GM18951 (cell line): ENCODE data around the gene NCOA3.
"Not testable (repeated sequence)": the region's sequence is repeated elsewhere in the genome, so short reads cannot be mapped to it uniquely, and the experiment has no call there.

Experiments
- POLR2A ChIP-seq: IDR thresholded peaks from 4 replicates; pipeline ENCODE4 v1.6.1; 2011; ENCODE audit warnings: mild to moderate bottlenecking; ENCODE audit not compliant: insufficient read length, insufficient read depth; ENCODE audit errors: extremely low read depth
- in situ Hi-C: fragments of 300-500 bp; cut with MboI; formaldehyde crosslinking; loops from one replicate; pipeline ENCODE4 v1.12.0; 2022; ENCODE audit warnings: low sequenced_read_pairs, mixed read lengths, inconsistent platforms; ENCODE audit not compliant: unreplicated experiment

The NCOA3 gene

DNA sequence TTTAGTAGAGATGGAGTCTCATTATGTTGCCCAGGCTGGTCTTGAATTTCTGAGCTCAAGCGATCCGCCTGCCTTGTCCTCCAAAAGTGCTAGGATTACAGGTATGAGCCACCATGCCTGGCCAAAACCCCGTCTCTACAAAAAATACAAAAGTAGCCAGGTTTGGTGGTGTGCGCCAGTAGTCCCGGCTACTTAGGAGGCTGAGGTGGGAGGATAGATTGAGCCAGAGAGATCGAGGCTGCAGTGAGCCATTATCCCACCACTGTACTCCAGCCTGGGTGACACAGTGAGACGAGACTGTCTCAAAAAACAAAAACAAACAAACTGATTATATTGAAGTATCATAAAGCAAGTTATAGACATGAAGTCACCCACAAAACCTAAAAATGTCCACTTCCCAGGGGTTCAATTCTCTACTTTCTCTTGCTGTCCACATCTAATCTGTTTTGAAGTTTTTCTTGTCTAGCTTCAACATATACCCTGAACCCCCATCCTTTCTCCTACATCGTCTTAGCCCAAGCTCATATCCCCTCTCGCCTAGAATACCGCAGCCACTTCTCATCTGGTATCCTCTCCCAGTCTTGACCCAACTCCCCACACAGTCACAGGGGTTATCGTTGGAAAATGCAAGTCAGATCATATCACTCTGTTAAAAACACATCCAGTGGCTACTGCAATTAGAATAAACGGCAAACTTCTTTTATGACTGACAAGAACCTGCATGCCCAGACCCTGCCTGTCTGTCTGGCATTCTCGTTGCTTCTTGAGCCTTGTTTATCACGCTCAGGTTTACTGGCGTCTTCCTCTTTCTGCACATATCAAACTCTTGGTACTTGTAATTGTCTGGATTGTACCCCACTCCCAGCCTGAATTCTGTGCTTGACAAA lies 20.1 kb upstream of the NCOA3 start:
- in situ Hi-C loops, result no loop called here
- TF ChIP-seq POLR2A, result no peak

GRCh38 chr20:47482705-47483104 lies 19.0 kb upstream of the NCOA3 start:
- TF ChIP-seq POLR2A, result no peak
- in situ Hi-C loops, result no loop called here

- in situ Hi-C loops, result no loop called here
- TF ChIP-seq POLR2A, result no peak
Measured at GRCh38 chr20:47484303-47484702, 17.4 kb upstream of the NCOA3 start.

DNA sequence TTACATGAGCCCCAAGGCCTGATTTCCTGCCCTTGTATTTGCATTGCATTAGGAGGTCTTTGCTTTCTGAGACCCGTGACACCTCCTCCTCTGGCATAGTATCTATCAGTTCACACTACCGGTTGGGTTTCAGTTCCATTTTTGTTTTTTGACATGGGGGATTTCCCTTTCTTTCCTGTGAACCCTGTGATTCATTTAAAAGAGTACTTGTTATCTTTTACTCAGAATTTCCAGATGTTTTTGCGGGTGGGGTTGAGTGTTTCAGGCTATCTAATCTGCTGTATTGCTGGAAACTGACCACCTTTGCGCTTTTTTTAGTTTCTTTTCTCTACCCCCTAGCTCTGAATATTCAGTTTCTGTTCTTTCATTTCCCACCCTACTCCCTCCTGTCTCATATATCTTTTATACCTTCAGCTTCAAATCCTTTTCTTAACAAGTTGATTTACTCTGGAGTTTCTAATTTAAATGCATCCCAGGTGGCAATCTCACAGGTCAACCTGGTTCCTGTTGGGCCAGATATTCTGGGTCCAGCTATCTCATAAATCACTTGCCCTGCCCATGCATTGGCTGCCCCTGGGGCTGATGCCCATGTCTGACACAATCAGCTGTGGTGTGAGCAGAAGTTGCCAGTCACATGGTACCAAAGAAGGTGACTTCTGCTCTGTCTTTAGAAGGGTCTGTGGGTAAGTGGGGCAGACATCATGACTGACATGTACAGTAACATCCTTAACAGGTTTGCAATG lies 14.3 kb upstream of the NCOA3 start:
- in situ Hi-C loops, result no loop called here

DNA sequence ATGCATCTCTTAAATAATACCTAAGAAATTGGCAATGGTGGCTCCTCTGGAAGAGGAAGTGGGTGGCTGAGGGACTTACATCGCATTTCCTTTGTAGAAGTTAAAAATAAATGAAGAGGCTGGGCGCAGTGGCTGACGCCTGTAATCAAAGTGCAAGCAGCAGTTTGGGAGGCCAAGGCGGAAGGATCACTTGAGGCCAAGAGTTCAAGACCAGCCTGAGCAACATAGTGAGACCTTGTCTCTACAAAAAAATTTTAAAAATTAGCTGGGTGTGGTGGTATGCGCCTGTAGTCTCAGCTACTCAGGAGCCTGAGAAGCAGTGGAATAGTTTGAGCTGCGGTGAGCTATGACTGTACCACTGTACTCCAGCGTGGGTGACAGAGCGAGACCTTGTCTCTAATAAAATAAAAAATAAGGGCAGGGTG lies 12.2 kb upstream of the NCOA3 start:
- no peak for TF ChIP-seq POLR2A
- in situ Hi-C loops, result no loop called here

More for the DNA sequence above, 14.3 kb upstream of the NCOA3 start:
- TF ChIP-seq POLR2A, result peak; percentile 16

GRCh38 chr20:47490795-47491194 lies 10.9 kb upstream of the NCOA3 start:
- in situ Hi-C loops, result no loop called here
- TF ChIP-seq POLR2A, result no peak

DNA sequence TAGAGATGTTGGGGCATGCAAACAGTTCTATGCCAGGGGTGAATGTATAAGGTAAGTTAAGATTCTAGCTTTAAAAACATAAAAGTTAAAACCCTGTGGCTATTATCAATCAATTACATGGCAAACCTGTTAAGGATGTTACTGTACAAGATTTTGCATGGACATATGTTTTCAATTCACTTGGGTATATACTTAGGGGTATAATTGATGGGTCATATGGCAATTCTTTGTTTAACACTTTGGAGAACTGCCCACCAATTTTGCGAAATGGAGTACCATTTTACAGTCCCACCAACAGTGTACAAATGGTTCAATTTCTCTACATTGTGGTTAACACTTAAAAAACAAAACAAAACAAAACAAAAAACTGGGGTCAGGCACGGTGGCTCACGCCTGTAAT lies 9.4 kb upstream of the NCOA3 start:
- in situ Hi-C loops, result no loop called here
- TF ChIP-seq POLR2A, result no peak

DNA sequence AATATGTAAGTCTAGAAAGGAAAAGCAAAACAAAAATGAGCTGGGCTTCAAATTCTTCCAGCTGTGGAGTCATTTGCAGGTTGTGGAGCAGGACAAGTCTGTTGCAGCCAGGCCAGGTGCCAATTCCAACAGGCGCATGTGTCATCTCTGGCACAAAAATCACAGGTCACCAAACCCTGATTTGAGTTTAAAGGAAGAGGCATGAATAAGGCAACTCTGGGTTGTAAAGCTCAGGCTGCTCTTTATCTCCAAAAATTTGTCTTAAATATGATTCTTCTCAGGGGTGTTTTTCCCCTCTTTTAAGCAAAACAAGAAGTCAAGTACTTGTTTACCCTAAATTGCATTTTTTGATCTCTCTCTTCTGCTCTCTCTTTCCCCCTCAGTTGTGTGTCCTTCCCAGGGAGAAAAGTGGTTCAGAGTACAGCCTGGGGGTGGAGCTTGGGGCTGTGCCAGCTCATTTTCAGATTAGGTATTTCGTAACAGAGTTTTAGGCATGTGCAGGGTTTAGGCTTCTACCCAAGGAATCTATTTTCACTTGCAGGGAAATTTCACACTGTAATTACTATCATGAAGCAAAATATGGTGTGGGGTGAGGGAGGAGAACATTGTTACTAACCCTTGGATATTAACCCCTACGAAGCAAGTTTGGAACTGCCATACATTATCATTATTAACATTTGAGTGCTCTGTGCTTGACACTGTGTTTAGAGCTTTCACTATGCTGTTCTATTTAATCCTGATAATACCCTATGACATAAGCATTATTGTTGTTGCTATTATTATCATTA lies 8.3 kb upstream of the NCOA3 start:
- in situ Hi-C loops, result no loop called here
- TF ChIP-seq POLR2A, result no peak

DNA sequence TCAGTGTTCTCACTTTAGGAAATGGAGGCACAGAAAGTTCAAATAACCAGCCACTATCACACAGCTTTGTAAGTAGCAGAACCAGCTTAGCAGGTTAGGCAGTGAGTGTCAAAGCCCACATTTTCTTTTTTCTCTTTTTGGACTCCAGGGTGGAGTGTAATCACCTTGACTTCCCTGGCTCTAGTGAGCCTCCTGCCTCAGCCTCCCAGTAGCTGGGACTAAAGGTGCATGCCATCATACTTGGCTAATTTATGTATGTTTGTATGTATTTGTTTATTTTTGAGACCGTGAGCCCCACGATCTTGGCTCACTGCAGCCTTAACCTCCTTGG lies 7.8 kb upstream of the NCOA3 start:
- no peak for TF ChIP-seq POLR2A

DNA sequence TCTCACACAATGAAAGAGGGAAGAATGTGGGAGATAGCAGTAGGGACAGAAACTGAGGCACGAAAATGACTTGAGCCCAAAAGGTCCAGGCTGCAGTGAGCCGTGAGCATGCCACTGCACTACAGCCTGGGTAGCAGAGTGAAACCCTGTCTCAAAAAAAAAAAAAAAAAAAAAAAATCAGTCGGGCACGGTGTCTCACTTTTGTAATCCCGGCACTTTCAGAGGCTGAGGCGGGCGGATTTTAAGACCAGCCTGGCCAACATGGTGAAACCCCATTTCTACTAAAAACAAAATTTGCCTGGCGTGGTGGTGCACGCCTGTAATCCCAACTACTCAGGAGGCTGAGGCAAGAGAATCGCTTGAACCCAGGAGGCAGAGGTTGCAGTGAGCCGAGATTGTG lies 7.1 kb upstream of the NCOA3 start:
- in situ Hi-C loops, result not testable (repeated sequence)

More for the DNA sequence above, 7.8 kb upstream of the NCOA3 start:
- in situ Hi-C loops, result no loop called here

GRCh38 chr20:47496118-47496517 lies 5.6 kb upstream of the NCOA3 start:
- no peak for TF ChIP-seq POLR2A
- in situ Hi-C loops, result no loop called here

GRCh38 chr20:47498606-47499005 lies 3.1 kb upstream of the NCOA3 start:
- no peak for TF ChIP-seq POLR2A
- in situ Hi-C loops, result no loop called here

GRCh38 chr20:47499053-47499452 lies 2.6 kb upstream of the NCOA3 start:
- no peak for TF ChIP-seq POLR2A

GRCh38 chr20:47500082-47500481 lies 1.6 kb upstream of the NCOA3 start:
- in situ Hi-C loops, result not testable (repeated sequence)

More at GRCh38 chr20:47499053-47499452, 2.6 kb upstream of the NCOA3 start:
- in situ Hi-C loops, result no loop called here
